NCI-H69 (cell line): ENCODE results near the gene TNIK.
"Not testable (repeated sequence)": the region's sequence is repeated elsewhere in the genome, so short reads cannot be mapped to it uniquely, and the experiment has no call there.

Experiments
- DNase-seq: peaks from one replicate; lab custom pipeline; 2025; lab: John Stamatoyannopoulos, UW

TNIK gene

DNA sequence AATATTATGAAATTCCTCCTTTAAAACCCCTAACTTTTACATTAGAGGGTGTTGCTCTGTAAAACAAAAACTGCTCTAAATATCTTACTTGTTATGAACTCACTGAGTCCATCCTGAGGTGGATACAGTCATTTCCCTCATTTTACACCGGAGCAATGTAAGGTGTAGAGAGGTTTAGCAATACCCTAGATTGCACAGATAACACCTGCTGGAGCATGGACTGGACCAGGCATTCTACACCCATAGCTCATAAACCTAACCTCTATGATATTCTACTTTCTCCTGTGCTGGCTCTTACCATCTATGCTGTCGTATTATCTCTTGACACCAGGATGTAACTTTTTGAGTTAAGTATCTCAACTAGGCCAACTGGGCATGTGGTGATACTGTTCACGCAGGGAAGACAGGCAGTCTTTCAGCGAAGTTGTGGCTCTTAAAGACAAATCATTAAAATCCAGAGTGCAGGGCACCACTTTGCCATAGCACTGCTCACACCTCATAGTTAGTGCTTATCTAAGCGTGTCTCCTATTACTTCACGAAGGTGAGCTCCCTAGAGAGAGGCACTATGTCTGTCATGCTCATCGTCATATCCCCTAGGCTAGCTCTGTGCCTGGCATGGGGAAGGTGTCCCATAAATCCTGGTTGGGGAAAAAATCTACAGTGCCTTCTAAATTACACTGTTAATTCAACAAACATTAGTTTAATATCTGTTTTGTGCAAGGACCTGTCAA, 333.6 kb downstream of the TNIK start:
- no peak for DNase-seq

DNA sequence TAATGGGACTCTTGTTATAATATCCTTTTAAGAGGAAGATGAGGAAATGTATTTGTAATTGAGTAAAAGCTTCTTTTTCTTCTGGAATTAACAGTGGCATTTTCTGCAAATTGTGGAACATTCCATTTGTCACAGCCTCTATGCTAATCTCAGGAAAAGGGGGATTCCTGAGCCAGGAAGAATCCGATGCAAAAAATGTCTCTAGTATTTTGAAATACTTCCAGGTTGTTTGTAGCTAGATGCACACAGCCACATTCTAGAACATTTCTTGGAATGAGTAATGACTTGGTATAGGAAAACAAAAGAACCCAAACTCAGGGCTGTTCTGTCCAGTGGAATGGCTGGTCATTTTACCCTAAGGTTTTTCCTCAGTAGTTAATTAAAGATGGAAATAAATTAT, 335.2 kb downstream of the TNIK start:
- no peak for DNase-seq

DNA sequence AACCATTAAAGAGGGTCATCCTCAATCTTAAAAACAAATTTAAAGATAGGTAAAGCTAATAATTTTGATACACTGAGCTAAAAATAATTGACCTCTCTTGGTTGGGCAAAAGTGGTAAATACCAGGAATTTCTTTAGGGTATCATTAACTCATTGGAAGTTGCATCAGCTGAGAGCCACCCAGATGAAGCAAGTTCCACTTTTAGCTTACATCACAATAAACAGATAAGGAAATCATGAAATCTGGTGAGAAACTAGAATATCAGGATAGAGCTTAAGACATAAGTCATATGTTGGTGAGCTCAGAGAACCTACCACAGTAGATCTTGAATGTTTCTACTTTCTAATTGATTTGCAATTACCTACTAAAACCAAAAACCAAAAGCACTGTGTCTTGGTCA, 336.3 kb downstream of the TNIK start:
- no peak for DNase-seq

DNA sequence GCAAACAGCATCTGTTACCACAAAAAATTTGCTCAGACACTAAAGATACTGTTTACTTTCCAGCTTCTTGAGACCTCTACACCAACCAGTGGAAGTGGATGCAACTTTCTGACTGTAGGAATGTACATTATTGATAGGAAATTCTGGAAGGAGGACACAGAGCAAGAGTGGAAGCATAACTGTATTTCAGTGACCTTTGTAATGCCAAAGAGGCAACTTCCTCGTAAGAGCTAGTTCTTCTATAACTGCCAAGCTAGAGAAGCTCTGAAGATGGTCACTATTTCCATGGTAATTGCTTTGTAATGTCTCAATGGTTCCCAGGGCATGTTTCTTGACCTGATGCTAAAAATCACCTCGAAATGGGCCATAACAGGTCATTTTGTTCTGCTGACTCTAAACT, 337.3 kb downstream of the TNIK start:
- DNase-seq, result no peak

DNA sequence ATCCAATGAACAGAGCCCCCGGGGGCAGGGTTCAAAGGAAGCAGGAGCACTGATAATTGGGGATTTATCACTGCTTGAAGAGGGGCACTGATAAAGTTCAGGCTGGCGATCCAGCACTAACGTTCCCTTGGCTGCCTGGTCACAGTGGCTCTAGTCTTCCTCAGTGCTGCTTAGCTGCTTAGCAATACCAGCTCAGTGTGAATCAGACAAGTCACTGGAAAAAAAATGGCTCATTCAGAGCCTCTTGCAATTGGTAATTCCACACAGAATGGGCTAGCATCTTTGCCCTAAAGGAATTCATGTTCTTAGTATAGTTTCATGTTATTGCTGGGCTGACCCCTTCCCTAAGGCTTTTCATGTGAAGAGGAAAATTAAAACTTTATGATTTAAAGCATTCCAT, 338.0 kb downstream of the TNIK start:
- DNase-seq, result no peak

DNA sequence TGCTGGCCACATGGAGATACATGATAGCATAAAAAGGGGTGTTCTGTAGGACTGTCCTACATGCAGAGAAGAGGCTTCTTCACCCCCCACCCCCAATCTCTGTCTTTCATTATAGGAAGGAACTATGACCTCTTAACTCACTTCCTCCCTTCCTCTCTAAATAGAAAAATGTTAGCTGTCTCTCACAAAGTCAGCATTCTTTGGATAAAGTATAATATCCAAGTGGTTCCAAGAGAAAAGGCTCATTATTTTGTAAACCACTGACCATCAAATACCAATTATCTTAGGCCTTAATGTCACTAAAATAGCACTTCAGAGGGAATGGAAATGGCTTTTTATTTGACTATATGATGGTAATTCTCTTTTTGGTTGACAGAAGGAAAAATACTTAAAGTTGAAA, 338.4 kb downstream of the TNIK start:
- no peak for DNase-seq

DNA sequence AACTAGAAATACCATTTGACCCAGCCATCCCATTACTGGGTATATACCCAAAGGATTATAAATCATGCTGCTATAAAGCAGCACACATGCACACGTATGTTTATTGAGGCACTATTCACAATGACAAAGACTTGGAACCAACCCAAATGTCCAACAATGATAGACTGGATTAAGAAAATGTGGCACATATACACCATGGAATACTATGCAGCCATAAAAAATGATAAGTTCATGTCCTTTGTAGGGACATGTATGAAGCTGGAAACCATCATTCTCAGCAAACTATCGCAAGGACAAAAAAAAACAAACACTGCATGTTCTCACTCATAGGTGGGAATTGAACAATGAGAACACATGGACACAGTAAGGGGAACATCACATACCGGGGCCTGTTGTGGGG, 340.8 kb downstream of the TNIK start:
- DNase-seq, result not testable (repeated sequence)

DNA sequence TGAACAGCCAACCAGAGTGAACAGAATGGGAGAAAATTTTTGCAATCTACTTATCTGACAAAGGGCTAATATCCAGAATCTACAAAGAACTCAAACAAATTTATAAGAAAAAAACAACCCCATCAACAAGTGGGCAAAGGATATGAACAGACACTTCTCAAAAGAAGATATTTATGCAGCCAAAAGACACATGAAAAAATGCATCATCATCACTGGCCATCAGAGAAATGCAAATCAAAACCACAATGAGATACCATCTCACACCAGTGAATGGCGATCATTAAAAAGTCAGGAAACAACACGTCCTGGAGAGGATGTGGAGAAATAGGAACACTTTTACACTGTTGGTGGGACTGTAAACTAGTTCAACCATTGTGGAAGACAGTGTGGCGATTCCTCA, 341.2 kb downstream of the TNIK start:
- DNase-seq, result not testable (repeated sequence)

DNA sequence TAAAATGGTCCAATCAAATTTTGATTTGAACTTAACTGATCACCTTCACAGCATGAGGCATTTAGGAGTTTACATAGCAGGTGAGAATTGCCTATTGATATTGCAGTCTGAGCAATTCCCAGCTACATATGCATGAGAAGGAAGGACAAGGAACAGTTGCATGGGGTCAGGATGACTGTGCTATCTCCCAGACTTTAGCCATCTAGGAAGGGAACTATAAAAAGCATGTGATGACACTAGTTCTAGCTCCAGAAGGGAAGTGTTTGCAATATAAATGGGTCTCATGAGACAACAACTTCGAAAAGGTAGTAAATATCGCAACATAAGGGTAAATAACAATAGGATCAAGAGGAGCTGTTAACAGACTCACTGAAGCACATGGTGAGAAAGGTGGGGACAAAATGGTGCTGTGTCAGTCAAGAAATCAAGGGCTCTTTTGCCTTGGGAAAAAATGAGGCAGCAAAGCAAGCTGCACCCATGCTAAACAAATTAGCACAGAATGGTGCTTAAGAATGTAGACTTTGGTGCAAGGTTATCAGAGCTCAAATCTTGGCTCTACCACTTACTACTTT, 343.3 kb downstream of the TNIK start:
- no peak for DNase-seq

DNA sequence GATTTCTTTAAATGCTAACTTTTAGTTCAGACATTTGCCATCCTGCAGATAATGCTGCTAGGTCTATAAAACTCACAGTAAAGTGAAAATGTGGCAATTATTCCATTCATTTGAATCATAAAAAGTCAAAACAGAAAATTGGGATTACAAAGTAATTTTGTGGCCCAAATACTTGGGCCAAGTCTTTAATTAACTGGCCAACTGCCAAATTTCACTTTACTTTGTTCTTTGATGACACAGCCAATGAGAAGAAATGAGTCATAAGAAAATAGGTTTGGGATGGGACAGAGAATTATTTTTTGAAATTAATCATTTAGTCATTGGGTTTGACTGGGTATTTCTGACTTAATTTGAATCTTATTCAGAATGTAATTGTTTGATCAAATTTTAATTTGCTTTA, 343.8 kb downstream of the TNIK start:
- no peak for DNase-seq

DNA sequence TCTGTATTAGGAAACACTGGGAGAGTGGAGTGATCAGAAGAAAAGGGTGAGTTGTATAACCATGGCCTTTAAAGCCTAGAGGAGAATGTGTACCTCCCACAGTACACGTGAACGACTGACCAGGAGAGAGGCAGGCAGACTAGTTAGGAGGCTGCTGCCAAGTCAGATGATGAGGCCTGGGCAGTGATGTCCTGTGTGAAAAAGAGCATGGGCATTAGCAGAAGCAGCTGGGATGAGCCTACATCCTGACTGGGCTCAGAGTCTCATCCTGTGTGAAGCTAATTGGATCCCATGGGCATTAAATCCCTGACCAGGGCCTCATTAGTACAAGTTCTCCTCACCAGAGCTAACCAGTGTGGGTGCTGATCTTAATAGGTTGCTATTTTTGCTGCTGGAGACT, 344.5 kb downstream of the TNIK start:
- no peak for DNase-seq

DNA sequence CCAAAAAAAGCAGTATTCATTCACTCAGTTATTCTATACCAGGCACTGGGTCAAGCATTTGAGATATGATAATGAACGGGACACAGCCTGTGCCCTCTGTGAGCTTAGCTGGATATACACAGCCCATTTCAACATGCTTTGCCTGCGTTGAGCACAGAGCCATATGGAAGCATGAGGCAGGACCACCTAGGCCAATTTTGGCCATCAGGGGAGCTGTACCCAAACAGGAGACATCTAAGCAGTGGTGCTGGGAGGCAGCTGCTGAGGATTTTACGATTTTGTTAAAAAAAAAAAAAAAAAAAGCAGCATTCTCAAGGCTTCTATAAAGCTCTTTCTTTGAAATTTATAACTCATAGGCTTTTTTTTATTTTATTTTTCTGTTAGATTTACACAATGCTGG, 346.5 kb downstream of the TNIK start:
- DNase-seq, result no peak

DNA sequence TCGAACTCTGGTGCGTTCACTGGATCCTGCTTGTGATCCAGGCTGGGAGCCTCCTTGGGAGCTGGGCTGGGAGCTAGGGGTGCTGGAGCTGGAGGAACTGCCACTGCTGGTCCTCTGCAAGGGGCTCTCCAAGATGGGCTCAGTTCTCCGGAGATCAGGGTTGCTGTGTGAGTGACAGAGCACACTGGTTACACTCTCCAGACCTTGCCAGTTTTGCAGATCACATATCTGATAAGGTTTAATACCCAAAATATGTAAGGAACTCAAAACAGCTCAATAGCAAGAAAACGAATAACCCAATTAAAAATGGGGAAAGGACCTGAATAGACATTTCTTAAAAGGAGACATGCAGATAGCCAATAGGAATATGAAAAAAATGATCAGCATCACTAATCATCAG, 349.5 kb downstream of the TNIK start:
- no peak for DNase-seq

DNA sequence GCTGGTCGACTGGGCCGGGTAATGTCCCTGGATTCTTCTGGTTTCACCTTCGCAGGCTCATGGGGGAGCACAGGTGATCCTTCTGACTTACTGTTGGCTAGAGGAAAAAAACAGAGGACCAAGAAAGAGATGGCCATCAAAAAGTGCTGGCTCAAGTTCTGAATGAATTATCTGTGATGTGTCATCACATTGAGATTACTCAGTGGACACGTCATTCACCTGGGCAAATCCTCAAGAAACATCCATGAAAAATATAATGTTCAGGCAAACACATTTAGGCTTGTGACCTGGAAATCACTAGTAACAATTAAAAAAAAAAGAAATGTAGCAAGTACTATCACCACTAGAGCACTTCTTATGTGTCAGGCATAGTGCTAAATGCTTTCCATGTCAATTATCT, 352.1 kb downstream of the TNIK start:
- DNase-seq, result no peak

DNA sequence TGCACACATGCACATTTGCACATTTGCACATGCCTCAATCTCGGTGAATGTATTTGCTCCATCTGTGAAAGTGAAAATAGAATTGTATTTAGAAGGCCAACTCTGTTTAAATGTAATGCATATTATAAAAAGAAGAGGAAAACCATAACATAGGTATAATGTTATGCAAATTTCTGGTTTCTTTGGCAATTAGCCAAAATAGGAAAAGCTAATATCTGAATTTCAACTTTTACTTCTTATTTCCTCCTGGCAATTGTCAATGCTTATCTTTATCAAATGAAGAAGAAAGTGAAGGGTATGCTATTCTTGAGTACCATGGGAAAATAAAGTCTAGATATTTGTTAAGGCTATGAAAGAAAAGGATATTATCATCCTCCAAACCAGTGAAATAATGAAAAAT, 357.0 kb downstream of the TNIK start:
- no peak for DNase-seq

DNA sequence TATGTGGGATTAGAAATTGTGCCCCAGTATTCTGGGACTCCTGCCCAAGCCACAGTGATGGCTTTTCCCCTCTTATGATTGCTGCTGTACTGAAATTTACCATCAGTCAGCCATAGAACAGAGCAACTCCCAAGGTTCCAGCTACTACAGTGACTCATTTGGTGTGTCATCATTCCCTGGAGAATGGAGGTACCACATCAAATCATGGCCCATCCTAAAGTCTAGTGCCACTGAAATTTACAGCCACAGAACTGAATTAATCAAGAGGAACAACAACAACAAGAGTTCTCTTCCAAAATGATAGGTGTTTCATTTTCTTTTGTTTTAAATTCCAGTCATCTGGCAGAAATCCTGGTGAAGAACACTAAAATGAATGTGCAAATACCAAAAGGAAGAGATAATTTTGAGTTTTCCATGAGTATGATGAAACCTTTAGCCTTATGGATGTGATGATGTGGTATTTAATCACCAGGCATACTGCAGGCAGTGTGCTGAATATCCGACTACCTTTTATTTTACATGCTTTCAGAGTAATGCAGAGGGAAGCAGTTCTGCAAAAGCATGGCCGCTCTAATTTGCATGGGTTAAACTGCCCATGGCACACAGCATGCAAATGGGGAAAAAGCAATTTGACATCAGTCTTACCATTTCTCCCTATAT, 358.1 kb downstream of the TNIK start:
- DNase-seq, result no peak

DNA sequence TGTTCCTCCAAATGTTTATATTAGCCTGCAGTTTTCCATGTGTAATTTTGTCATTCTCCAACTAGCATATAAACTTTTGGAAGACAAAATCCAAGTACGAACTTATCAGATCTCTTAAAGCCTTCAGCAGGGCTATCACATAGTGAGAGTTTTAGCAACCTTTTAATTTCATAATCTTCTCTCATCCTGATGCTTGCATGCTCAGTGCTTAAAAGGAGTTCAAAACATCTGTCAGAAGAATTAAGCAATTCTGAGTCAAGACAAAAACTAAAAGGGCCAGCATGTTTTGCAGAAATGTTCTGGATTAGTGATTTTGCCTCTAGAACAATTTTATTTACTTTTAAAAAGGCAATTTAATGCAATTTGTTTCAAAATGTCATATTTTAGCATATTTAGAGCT, 360.3 kb downstream of the TNIK start:
- no peak for DNase-seq

DNA sequence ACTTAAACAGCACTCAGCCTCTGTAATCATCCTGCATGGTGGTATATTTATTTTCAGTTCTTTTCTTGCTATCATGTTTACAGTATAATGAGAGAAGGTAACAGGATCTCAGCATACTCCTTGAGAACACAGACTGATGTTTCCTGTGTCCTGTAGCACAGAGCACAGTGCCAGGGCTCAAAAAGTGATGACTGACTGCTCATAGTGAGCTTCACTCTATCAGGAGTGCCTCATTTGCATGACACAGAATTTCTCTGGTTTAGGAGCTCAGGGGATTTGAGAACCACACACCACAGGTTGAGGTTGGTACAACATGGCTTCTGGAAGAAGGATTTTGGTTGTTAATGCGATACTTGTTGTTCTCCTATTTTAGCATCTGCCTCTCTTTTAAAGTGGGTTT, 365.1 kb downstream of the TNIK start:
- no peak for DNase-seq

DNA sequence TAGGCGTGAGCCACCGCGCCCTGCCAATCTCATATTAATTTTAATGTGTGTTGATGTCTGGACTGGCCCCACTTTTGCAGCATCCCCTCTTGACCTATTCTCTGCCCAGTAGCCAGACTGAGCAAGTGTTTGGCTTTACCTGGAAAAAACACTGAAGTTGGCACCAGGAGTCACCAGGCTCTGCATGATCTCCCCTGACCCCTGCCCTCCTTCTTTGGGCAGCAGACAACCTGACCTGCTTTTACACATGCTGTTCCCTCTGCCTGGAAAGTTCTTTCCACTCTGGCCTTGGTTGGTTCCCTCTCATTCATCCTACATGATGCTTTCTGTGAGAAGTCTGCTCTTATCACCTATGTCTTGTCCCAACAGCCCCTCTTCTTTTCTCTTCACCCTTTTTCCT, 365.8 kb downstream of the TNIK start:
- no peak for DNase-seq

DNA sequence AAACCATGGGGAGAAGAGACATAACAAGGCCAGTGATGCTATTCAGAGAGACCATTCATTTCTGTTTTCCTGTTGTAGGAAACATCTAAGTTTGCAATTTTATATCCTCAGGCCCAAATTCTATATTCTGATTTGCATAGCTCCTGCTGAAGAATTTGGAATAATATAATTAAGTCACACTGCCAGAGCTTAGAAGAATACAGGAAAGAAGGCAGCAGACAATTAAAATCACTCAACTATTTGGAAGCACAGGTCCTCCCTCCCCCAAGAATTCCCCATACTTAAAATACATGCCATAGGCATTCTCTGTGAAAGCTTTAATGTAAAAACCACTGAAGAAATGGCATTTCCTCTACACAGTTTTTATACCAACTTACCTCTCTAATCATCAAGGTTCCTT, 366.7 kb downstream of the TNIK start:
- DNase-seq, result no peak

DNA sequence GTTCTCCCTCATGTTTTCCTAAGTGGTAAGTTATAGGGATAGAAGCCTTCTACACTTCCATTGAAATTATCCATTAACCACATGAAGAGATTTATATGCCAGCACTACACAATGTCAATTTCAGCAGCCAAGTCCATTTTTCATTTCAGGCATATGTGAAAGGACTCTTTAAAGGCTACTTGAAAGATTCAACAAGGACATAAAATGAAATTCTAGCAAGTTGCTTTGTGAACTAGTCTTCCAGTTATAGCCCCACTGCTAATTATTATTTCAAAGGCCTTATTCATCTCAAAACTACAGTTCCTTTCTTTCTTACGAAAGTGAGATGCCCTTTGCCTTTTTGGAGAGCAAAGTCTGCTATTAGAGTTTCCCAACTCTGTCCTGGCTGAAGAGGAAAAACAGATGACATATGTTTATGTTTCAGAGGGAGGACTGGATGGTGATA, 367.7 kb downstream of the TNIK start:
- DNase-seq, result no peak

DNA sequence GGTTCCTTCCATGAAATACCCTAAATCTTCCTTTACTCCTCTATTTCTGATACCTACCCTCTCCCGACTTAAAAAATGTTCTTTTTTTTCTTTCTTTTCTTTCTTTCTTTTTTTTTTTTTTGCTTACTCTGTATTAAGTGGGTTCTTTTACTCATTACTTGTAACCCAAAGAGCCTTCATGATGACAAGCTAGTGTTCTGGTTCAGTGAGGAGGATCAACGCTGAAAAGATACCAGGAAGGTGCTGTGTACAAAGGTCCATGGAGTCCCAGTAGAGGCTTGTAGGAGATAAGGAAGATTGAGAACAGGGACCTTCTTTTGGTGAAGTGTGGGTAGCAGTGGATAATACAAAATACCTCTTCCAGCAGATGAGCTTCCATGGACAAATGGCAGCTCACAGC, 369.9 kb downstream of the TNIK start:
- DNase-seq, result no peak

DNA sequence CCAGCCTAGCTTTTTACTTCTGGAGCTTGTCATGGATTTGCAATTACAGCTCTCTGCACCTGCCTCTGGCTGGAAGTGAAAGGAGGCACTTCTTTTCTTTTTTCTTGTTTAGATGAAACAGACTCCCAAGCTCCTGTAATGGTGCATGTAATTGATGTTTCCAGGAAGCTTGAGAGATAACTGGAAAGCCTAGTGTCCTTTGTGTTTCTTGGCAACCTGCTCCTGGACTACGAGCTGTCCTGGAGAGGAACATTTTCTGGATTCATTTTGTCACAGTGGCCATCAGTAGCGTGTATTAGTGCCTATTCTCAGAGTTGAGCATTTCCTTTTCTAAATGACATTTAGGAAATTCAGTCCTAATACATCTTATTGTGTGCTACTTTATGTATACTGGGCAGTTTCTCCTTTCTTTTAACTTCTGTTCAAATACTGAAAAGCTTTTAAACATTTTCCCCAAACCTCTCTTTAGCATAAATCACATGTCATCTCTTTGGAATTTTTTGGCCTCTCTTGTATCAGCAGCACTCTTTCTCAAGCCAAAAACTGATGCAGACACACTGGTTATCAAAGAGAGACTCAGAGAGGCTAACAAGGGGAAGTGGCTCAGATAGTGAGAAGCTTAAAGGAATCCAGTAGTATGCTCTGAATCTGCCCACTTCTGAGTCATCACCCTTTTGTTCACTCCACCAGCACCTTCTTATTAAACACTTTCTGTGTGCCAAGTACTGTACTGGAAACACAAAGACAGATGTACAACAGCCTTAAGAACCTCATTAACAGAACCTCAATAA, 371.0 kb downstream of the TNIK start:
- no peak for DNase-seq
